AG09309 (cell line): Measurements from ENCODE around the gene GALNT9.

Source experiments
- DNase-seq: peaks from one replicate; pipeline ENCODE4 v3.0.0-alpha.2; 2010; ENCODE audit warnings: low read depth
- H3K4me3 ChIP-seq: 2 replicates; pipeline ENCODE4 v1.5.1; 2011; ENCODE audit warnings: mild to moderate bottlenecking, low read depth, low read length, moderate library complexity; ENCODE audit not compliant: control insufficient read depth
- CTCF ChIP-seq: IDR thresholded peaks from 2 replicates; pipeline ENCODE4 v1.5.1; 2011; ENCODE audit warnings: mild to moderate bottlenecking, low read depth, low read length, inconsistent platforms; ENCODE audit not compliant: insufficient read depth, control insufficient read depth; ENCODE audit errors: missing control alignments

Gene GALNT9

GRCh38 chr12:132347176-132347855 lies 17.9 kb upstream of the GALNT9 start:
- no peak overlapping the region for H3K4me3 ChIP-seq
- DNase-seq = no peak

GRCh38 chr12:132346471-132347175 lies 17.2 kb upstream of the GALNT9 start:
- no peak for TF ChIP-seq CTCF
- no peak for DNase-seq
- H3K4me3 ChIP-seq = no peak overlapping the region

More at GRCh38 chr12:132347176-132347855, 17.9 kb upstream of the GALNT9 start:
- no peak for TF ChIP-seq CTCF

GRCh38 chr12:132345561-132346200 lies 16.3 kb upstream of the GALNT9 start:
- H3K4me3 ChIP-seq = no peak overlapping the region
- TF ChIP-seq CTCF = no peak

DNA sequence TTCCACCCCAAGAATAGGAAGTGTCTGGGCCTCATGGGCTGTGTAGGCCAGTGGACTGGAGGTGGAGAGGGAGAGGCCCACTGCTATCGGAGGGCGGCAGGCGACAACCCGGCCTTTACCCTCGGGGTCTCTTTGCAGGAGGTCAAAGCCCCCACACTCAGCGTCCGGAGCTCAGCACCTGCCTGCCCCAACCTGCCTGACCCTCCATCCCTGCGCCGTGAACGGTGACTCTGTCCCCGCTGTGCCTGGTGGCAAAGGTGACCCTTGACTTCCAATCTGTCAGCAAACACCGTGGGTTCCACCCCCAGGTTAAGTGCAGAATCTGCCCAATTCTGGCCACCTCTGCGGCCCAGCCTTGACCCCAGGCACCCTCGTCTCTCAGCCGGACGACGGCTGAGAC lies 15.7 kb upstream of the GALNT9 start:
- H3K4me3 ChIP-seq = no peak overlapping the region
- no peak for DNase-seq
- no peak for TF ChIP-seq CTCF

More at GRCh38 chr12:132345561-132346200, 16.3 kb upstream of the GALNT9 start:
- DNase-seq = no peak

GRCh38 chr12:132344601-132345000 lies 15.2 kb upstream of the GALNT9 start:
- no peak for TF ChIP-seq CTCF
- DNase-seq = no peak
- H3K4me3 ChIP-seq = no peak overlapping the region

DNA sequence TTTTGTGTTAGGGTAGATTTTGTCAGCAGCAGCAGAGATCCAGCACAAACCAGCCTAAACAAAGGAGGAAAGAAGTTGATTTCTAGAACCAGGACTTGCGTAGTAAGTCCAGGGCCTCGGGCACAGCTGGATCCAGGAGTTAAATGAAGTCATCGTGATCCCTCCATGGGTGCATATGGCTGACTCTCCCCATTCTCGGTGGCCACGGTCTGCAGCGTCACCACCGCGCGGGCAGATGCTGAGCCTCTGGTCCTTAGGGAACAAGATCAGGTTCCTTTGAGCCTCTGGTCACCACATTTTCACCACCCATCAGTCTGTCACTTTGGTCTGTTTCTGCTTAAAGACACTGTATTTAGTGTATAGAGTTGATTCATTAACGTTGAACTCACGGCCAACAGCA lies 14.8 kb upstream of the GALNT9 start:
- no peak for TF ChIP-seq CTCF
- no peak for DNase-seq

More for the DNA sequence above, 14.8 kb upstream of the GALNT9 start:
- H3K4me3 ChIP-seq = no peak overlapping the region
